ENCODE results near the gene UACA.

UACA gene

DNA sequence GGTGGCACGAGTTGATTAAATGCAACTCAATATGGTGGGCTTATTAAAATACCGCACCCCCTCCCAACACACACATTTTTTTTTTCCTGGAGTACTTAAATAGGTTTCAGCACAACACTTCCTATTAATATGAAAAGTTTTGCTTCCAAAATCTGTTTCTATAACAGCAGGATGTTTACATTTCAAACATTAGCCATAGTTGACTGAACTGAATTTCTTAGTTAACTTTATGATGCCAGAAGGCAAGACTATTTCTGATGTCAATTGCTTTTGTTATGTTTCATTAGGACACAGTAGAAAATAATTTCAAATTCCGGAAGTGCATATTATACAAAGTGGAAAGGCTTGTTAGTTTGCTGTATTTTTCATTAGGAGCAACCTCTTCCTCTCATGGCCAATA is 104.7 kb downstream of the UACA start:
- DNase-seq (ENCODE audit: low spot score): no peak

DNA sequence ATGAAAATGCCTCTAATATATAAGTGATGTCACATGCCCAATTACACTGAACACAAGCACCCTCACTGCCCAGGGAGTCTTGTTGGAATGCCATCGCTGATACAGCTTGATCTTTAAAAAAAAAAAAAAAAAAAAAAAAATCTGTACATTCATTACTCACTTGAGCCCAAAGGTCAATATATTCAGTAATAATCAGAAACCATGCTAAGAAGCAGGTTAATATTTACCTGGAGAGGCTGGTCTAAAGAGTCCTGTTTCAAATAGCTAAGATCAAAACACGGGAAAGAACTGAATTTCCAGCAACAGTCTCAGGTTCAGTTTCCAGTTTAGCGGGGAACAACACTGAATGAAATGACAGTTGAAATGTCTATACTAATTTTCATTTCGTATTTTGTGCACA is 109.9 kb downstream of the UACA start:
- no peak for DNase-seq (ENCODE audit: low spot score)

GRCh38 chr15:70652341-70652740 is 111.0 kb downstream of the UACA start:
- no peak for DNase-seq (ENCODE audit: low spot score)

DNA sequence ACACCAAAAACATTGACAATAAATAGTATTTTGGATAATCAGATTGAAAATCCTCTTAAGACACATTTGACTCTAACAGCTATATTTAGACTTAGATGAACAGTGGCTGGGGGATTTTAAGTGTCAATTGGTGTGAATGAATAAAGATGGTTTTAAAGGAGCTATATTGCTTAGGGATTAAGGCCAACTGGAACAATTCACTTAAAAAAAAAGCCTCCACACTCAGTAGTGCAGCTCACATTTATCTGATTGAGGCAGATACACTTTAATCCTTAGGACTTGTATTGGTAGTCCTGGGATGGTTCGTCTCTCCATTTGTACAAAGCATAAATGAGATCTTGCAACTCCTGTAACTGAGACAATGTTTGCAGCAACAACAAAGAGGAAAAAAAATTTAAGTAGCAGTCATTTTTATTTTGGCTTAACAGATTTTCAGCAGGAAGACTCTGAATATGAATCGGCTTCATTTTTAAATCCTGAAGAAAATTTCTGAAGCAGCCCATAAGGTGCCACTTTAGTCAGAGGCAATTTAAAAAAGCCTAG is 112.0 kb downstream of the UACA start:
- DNase-seq (ENCODE audit: low spot score): no peak

GRCh38 chr15:70650567-70651302 is 112.6 kb downstream of the UACA start:
- DNase-seq (ENCODE audit: low spot score): no peak

- DNase-seq (ENCODE audit: low spot score): no peak
Measured at GRCh38 chr15:70647396-70647795, 116.0 kb downstream of the UACA start.

DNA sequence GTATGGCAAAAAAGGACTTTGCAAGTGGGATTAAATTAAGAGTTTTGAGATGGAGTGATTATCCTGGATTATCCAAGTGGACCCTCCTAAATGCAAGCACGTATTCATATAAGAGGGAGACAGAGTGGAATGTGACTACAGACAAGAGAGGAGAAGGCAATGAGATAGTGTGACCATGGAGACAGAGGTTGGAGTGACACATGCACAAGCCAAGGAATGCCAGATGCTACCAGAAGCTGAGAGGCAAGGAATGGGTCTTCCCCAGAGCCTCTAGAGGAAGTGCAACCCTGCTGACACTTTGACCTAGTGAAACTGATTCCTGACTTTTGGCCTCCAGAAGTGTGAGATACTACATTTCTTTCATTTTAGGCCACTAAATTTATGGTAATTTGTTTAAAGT is 117.2 kb downstream of the UACA start:
- no peak for DNase-seq (ENCODE audit: low spot score)

DNA sequence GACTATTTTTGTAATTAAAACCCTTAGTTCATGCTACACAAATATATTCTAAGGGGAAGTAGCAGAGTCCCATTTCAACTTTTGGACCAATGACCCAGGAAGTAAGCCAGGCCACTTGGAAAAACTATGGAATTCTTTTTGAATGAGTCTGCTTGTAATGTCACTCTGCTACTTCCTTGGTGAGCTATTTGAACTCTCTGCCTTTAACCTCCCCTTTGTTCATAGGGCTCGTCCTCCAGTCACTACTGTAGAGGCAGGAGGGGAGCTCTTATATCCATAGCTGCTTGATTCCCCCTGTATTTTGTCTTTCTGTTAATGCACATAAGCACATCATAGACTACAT is 119.6 kb downstream of the UACA start:
- no peak for DNase-seq (ENCODE audit: low spot score)

DNA sequence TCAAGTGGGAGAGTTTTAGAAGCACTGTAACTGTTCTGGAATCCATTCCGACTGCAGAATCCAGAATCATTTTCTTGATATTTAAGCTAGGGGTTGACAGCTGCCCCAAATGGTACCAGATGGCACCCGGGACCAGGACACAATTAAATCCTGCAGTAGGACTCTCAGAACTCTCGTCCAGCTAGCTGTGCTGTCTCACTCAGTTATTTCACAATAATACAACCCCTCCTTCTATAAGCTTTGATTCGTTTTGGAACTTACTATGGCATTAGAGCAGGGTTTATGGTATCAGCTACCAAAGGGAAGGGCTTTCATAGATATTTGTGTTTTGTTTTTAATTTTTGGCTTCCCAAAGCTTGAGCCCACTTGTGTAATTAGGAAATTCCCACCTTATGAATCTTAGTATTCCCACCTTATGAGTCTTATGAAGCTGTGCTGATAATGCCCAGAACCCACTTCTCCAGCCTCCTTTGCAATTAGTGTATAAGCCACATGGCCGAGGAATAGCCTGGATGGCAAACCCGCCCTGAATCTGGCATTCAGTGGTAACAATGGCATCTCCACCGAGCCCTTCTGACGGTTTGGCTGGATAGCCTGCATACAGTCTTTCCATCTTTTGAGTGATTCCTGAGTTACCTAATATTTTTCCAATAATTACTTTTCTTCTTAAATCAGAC is 120.1 kb downstream of the UACA start:
- no peak for DNase-seq (ENCODE audit: low spot score)

GRCh38 chr15:70636540-70637165 is 126.7 kb downstream of the UACA start:
- DNase-seq (ENCODE audit: low spot score): no peak

- DNase-seq (ENCODE audit: low spot score): no peak
Measured at GRCh38 chr15:70635895-70636294, 127.5 kb downstream of the UACA start.

- DNase-seq (ENCODE audit: low spot score): no peak
Measured at GRCh38 chr15:70633991-70634390, 129.4 kb downstream of the UACA start.

- DNase-seq (ENCODE audit: low spot score): no peak
Measured at GRCh38 chr15:70633103-70633831, 130.1 kb downstream of the UACA start.

GRCh38 chr15:70632491-70633102 is 130.8 kb downstream of the UACA start:
- no peak for DNase-seq (ENCODE audit: low spot score)

GRCh38 chr15:70632079-70632478 is 131.3 kb downstream of the UACA start:
- DNase-seq (ENCODE audit: low spot score): no peak

DNA sequence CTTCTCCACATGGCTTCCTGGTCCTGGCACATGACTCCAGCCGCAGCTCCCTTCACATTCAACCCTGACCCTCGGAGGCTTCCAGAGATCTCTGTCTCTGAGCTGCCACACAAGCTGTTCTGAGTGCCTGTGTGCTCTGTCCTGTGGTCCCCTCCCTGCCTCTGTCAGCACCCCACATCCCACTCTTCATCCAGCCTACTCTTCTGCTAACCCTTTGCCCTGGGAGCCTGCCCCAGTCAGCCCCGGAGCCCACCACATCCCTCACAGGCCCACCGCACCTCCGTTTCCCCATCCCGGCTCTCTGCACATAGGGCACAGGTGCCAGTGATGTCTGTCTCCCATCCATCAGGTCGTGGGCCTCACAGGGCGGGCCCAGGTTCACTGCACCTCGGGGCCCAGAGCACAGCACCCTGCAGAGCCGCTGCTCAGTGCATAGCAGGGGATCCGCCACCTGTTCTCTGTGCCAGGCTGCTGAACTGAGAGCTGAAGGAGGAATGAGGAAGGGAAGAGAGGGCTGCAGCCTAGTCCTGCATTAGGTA is 133.6 kb downstream of the UACA start:
- DNase-seq (ENCODE audit: low spot score): no peak

DNA sequence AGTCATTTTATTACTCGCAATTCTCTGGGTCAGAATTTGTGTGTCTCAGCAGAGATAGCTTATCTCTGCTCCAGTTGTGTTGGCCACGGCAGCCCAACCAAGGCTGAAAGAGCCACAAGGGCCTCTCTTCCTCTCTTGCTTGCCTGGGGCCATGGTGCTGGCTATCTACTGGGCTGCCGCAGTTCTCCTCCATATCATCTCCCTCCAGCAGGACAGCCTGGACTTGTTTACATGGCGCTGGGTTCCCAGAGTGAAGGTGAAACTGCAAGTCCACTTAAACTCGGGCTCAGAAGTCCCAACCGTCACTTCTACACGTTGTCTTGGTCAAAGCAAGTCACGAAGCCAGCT is 134.8 kb downstream of the UACA start:
- no peak for DNase-seq (ENCODE audit: low spot score)

- DNase-seq (ENCODE audit: low spot score): no peak
Measured at GRCh38 chr15:70627734-70628548, 135.4 kb downstream of the UACA start.

DNA sequence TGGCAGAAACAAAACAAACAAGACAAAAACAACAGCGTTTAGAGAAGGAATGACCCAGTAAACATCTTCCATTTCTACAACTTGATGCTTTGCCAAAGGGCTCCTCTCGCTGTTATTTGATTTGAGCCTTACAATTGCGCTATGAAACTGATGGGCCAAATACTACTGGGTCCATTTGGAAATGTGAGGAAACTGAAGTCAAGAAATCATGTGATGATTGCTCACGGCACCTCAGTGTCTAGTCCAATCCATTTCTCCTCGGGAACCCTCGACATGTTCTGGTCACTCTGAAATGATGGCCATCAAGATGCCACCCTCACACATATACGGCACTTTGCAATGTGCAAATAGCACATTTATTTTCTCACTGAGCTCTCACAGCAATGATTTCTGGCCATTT is 136.0 kb downstream of the UACA start:
- DNase-seq (ENCODE audit: low spot score): no peak

DNA sequence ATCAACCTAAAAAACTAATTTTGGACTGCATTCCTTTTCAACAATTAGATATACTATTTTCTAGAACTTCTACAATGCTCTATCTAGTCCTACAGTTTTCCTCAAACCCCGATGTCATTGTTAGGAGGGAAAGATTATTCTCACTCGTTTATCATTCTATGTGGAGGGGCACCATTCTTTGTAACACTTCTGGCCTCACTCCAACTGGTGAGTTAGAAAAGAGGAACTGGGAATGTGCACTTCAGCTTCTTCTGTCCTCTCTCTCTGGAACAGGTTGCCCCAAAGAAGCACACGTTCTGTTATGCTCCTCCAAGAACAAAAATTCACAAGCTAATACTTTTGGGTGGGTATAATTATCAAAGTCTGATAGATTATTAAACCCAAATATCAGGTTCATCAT is 137.9 kb downstream of the UACA start:
- no peak for DNase-seq (ENCODE audit: low spot score)

- no peak for DNase-seq (ENCODE audit: low spot score)
Measured at GRCh38 chr15:70625011-70625410, 138.3 kb downstream of the UACA start.

Data from ecto neural progenitor cell (in vitro differentiated cells).